Posterior cingulate gyrus (tissue), 11 donors: ENCODE results near the gene ATP6V1E1.
"Not testable (repeated sequence)": the region's sequence is repeated elsewhere in the genome, so short reads cannot be mapped to it uniquely, and the experiment has no call there.

Experiments used
- DNase-seq, 10 donors: peaks; one replicate each; pipeline versions ENCODE4 v3.0.0 to v3.0.0-alpha.2; 2020 to 2021; ENCODE audit warnings: mixed read lengths in 3 of 10
- intact Hi-C: fragments of 100-400 bp; cut with DNase I; formaldehyde crosslinking; loops from one replicate; pipeline ENCODE4 v1.15.1; 2023

ATP6V1E1 gene

GRCh38 chr22:17628406-17629172 is at the start of gene ATP6V1E1:
Gene ATP6V1E1 (minus strand): TSS chr22:17628749. CDS start chr22:17628635, 114 bp downstream.
- DNase-seq, result peak; percentile 94 to 99 (median 98)
- intact Hi-C loops, result loop anchor here (1.0 kb wide), 1 partner anchor 10 kb away; the partner anchor contains the start of gene BCL2L13

GRCh38 chr22:17675584-17675983 is 47.0 kb upstream of the ATP6V1E1 start:
- intact Hi-C loops, result no loop called here
- DNase-seq, result no peak

- intact Hi-C loops, result no loop called here
These were observed 45.6 kb upstream of the ATP6V1E1 start for GRCh38 chr22:17674152-17674551.

GRCh38 chr22:17672417-17672991 is 44.0 kb upstream of the ATP6V1E1 start:
- intact Hi-C loops, result no loop called here
- DNase-seq, result no peak

More at GRCh38 chr22:17674152-17674551, 45.6 kb upstream of the ATP6V1E1 start:
- DNase-seq, result no peak

- DNase-seq, intact Hi-C loops: not testable (repeated sequence)
These were observed 43.1 kb upstream of the ATP6V1E1 start for GRCh38 chr22:17671521-17672092.

GRCh38 chr22:17665854-17666253 is 37.3 kb upstream of the ATP6V1E1 start:
- DNase-seq, result no peak
- intact Hi-C loops, result no loop called here

GRCh38 chr22:17665248-17665647 is 36.7 kb upstream of the ATP6V1E1 start:
- DNase-seq, result no peak
- intact Hi-C loops, result no loop called here

- intact Hi-C loops, result no loop called here
- DNase-seq, result no peak
These were observed 36.0 kb upstream of the ATP6V1E1 start for GRCh38 chr22:17664414-17665055.

- DNase-seq, result no peak
- intact Hi-C loops, result no loop called here
These were observed 28.4 kb upstream of the ATP6V1E1 start for GRCh38 chr22:17656870-17657395.

GRCh38 chr22:17655289-17655688 is 26.7 kb upstream of the ATP6V1E1 start:
- intact Hi-C loops, result no loop called here
- no peak for DNase-seq

GRCh38 chr22:17648569-17648968 is 20.0 kb upstream of the ATP6V1E1 start:
- no peak for DNase-seq
- intact Hi-C loops, result no loop called here

- no peak for DNase-seq
- intact Hi-C loops, result no loop called here
These were observed 19.4 kb upstream of the ATP6V1E1 start for GRCh38 chr22:17647991-17648390.

- intact Hi-C loops, result no loop called here
- DNase-seq, result no peak
These were observed 18.9 kb upstream of the ATP6V1E1 start for GRCh38 chr22:17647452-17647851.

- intact Hi-C loops, DNase-seq: not testable (repeated sequence)
These were observed 13.8 kb upstream of the ATP6V1E1 start for GRCh38 chr22:17642357-17642756.

GRCh38 chr22:17641269-17641668 is 12.7 kb upstream of the ATP6V1E1 start:
- intact Hi-C loops, result no loop called here
- no peak for DNase-seq

GRCh38 chr22:17639247-17639741 is 10.7 kb upstream of the ATP6V1E1 start:
- intact Hi-C loops, result loop anchor here (5.0 to 10.0 kb wide), 2 partner anchors 74 to 467 kb away; partner anchors contain the start of gene SLC25A18
- peak in 1 of 10 donors; percentile 3 for DNase-seq

- peak; percentile 81 to 98 (median 90) for DNase-seq
- intact Hi-C loops, result loop anchor here (1.0 to 10.0 kb wide), 3 partner anchors 9 to 466 kb away; partner anchors contain the start of gene SLC25A18
These were observed 10.1 kb upstream of the ATP6V1E1 start, which contains the start of gene BCL2L13 for GRCh38 chr22:17638432-17639246. Gene BCL2L13 (plus strand): TSS chr22:17638757. CDS start chr22:17655712, 16,955 bp downstream.

GRCh38 chr22:17638182-17638431 is 9.6 kb upstream of the ATP6V1E1 start:
- intact Hi-C loops, result loop anchor here (1.0 to 10.0 kb wide), 3 partner anchors 9 to 466 kb away; partner anchors contain the start of gene SLC25A18

GRCh38 chr22:17637490-17638181 is 9.1 kb upstream of the ATP6V1E1 start:
- intact Hi-C loops, result loop anchor here (1.0 to 10.0 kb wide), 3 partner anchors 8 to 465 kb away; partner anchors contain the start of gene SLC25A18

More at GRCh38 chr22:17638182-17638431, 9.6 kb upstream of the ATP6V1E1 start:
- DNase-seq, result peak in 1 of 10 donors; percentile 12

More at GRCh38 chr22:17637490-17638181, 9.1 kb upstream of the ATP6V1E1 start:
- no peak for DNase-seq
